NCI-H2171 (cell line): ENCODE measurements around the gene ZNF580.

ENCODE experiments used
- DNase-seq: peaks from one replicate; lab custom pipeline; 2025; lab: John Stamatoyannopoulos, UW

The ZNF580 gene

DNA sequence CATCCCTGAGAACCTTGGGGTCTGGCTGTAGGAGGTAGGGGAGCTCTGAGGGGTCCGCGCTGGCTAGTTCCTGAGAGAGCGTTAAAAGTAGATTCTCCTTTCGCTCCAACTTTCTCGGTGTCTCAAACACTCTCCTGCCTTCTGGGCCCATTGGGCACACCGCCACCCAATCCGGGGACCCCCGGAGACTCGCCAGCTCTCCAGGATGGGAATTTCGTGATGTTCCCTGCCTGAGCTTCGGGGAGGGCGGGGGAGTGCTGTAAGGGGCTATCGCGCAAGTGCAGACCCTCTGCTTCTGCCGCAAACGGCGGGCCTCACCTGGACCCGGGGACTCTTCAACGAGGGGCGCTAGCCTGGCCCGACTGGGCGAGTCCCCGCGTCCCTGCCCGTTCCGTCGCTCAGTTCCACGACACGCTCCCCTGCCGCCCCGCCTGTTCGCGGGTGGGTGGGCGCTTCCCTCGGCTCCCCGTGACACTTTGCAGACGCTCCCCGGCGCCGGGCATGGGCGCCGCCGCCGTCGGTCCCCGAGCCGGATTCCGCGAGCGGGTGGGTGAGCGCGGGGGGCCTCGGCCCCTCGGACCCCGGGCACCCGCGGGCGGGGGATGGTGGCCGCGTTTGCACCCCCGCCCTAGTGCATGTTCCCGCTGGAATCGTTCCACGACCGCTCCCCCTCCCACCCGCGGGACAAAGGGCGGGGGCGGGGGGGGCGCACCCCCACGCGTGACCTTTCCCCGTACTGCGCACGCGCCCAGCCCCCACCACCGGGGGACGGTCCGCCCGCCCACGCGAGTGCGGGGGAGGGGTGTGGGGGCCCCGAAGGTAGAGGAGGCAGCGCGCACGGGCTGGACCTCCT lies 7.2 kb downstream of the ZNF580 start, which contains the start of gene CCDC106:
TSS of gene CCDC106 (plus strand) at position 481 of the 853 bp plus-strand sequence. CDS start 835 bp downstream, outside the sequence.
- peak; percentile 73 for DNase-seq

- DNase-seq: no peak
Measured at GRCh38 chr19:55648585-55649267, 7.9 kb downstream of the ZNF580 start.

- DNase-seq: no peak
Measured at GRCh38 chr19:55649268-55650125, 8.7 kb downstream of the ZNF580 start.

- DNase-seq: no peak
Measured at GRCh38 chr19:55650126-55650557, 9.3 kb downstream of the ZNF580 start.

DNA sequence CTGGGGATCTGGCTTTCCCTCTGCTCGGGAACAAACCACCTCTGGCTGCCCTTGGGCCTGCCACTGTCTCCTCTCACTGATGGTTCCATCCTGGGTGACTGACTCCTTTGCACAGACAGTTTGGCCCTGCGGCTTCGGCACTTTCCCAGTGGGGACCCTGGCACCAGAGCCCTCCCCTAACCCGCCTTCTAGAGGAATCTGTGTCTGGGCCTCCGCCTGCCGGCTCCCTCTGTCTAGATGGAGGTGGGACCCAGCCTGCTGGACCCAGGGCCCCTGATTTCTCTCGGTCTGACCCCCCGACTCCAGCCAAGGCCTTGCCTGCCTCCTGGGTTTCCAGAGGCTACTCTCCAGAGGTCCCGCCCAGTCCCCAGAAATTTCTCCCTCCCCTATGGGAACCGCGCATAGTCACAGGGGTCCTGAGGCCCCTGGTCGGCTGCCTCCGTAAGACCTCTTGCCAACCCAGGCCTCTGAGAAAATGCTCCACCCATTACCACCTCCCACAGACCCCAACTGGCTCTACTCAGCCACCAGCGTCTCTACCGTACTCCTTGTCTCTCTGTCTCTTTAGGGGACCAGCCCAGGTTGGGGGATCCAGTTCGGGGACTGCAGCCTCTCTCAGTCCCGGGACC lies 9.9 kb downstream of the ZNF580 start:
- DNase-seq: no peak

DNA sequence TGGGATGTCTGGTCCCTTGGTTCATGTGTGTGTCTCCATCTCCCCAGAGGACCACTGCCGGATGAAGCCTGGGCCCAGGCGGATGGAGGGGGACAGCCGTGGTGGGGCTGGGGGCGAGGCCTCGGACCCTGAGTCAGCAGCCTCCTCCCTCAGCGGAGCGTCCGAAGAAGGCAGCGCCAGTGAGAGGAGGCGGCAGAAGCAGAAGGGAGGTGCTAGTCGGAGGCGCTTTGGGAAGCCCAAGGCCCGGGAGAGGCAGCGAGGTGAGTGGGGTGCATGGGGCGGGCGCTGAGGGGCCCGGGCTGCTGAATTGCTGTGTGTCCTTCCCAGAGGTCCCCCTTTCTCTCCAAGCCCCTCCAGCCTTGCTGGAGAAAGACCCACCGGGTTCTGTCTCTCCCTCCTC lies 10.4 kb downstream of the ZNF580 start:
- no peak for DNase-seq

DNA sequence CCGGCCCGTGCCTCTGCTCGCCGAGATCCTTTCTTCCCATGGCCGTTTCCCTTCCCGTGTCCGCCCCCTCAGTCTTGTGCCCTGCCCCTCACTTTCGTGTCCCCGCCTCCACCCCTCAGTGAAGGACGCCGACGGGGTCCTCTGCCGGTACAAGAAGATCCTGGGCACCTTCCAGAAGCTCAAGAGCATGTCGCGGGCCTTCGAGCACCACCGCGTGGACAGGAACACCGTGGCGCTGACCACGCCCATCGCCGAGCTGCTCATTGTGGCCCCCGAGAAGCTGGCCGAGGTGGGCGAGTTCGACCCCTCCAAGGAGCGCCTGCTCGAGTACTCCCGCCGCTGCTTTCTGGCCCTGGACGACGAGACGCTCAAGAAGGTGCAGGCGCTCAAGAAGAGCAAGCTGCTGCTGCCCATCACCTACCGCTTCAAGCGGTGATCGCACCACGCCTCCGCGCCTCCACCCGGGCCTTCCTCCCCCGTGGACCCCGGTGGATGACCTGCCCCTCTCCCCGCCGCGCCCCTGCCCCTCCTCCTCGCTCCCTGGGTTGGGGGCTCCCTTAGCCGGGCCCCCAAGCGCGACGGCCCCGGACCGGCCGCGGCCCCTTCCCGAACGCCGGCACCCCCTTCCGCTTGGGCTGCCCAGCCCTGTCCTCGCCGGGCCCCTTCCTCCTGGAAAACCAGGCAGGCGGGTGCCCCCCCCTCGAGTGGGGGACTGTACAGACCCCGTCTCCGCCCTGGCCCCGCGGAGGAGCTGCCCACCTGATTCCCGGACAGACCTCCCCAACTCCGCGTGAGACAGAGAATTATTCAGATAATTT lies 11.7 kb downstream of the ZNF580 start:
- DNase-seq: no peak

- DNase-seq: peak; percentile 96
Measured at GRCh38 chr19:55653651-55654322, 13.0 kb downstream of the ZNF580 start.

GRCh38 chr19:55654323-55654867 lies 13.6 kb downstream of the ZNF580 start:
- DNase-seq: peak; percentile 98

DNA sequence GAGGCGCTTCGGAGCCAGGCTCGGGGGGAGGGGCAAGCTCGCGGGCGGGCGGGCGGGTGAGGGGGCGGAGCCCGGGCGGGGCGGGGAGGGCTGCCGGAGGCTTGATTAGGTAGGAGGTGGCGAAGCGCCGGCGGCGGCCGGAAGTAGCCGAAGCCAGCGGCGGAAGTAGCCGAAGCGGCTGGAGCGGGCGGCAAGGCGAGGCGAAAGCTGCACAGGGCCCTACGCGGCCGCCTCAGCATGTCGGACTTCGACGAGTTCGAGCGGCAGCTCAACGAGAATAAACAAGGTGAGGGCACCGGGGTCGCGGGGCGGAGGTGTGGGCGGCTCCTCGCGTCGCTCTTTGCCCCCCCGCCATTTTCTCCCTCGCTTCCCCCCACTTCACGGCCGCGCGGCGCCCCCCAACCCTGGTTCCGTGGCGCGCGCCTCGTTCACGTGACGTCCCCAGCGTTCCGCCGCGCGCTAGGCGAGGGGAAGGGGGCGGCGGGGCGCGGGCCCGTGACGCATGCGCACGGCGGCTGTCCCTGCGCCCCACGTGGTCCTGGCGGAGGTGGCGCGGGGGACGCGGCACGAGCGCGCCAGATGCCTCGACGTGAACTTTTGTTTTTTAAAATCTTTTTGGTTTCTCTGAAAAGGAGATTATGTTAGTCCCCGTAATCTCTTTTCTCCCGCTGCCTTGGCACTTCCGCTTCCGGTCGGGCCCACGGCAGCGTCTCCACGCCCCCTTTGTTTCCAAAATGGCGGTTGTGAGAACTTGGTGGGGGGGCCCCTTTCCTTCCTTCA lies 14.3 kb downstream of the ZNF580 start, which contains the start of gene U2AF2:
TSS of gene U2AF2 (plus strand) at position 168 of the 780 bp plus-strand sequence. CDS start at position 238, 70 bp downstream.
- peak; percentile 91 for DNase-seq

DNA sequence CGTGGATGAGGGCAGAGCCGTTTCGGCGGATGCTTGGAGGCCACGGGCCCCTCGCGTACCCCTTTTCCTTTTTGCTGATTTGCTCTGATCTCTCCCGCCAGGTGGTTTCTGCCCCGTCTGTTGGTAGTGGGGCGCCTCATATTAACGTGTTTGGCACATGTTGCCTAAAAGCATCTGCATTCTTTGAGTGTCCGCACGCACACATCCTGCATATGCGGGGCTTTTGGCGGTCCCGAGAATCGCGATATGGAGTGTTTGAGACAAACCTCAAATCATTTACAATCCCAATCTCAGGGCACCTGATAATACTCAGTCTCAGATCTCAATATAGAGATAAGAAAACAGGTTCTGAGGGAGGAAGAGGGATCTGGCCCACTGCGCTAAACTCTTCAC lies 14.8 kb downstream of the ZNF580 start:
- DNase-seq: no peak

DNA sequence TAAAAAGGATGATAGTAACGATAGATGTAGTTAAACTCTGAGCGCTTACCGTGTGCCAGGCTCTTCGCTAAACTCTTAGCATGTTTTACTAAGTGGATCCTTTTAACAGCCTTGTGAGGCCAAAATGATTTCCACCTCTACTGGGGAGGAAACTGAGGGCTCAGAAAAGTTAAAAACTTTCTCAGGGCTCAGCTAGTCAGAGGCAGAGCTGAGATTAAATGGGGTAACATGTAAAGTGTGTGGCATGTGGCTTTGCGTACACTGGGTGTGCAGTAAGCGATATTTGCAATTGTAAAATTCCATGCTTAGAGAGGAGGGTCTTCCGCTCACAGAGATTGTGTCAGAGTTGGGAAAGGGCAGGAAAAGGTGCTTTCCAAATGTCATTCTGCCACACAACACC lies 15.8 kb downstream of the ZNF580 start:
- DNase-seq: no peak

DNA sequence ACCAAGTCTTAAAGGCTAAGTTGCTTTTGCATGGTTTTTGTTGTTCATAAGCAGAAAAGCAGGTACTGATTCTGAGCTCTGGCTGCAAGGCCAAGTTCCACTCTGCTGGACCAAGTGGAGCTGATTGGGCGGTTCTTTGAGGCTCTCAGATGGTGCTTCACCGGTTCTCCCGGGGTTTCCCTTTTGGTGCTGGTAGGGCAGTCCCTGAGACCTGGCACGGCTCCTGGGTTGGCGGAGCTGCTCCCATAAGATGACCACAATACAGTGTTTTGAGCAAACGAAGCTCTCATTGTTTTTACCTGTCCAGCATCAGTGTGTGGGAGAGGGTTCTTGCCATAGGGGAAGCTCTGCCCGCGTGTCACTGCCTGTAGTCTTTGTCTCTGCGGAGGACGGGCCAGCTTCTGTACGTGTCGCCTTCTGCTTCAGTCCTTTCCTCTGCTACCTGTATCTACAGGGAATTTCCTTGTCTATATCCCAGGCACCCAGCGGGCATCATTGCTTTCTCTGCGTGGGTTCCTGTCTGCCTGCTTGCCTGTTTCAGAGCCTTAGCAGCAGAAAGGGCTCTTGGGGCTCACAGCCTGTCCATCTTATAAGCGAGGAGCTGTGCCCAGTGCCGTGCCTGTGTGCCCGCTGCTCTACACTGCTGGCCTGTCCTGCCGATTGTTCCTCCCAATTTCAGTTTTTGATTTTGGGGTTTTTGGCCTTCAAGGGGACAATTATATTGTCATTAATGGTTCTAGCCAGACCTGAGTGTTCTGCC lies 16.4 kb downstream of the ZNF580 start:
- no peak for DNase-seq

- DNase-seq: no peak
Measured at GRCh38 chr19:55658846-55659459, 18.2 kb downstream of the ZNF580 start.

DNA sequence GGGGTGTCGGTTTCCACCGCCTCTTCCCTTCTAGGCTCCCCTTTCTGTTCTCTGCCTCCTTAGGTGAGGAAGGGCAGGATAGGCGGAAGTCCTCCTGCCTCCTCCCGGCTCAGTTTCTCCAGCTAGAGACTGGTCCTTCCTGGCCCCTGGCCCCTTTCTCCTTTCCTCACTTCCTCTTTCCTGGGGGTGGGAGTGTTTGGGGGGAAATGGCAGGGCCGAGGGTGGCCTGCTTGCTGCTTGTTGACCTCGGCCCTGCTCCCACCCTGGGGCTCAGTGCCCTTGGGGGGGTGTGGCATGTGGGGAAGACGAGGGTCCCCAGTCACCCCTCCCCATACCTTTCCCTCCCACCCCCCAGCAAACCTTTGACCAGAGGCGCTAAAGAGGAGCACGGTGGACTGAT lies 19.0 kb downstream of the ZNF580 start:
- no peak for DNase-seq

DNA sequence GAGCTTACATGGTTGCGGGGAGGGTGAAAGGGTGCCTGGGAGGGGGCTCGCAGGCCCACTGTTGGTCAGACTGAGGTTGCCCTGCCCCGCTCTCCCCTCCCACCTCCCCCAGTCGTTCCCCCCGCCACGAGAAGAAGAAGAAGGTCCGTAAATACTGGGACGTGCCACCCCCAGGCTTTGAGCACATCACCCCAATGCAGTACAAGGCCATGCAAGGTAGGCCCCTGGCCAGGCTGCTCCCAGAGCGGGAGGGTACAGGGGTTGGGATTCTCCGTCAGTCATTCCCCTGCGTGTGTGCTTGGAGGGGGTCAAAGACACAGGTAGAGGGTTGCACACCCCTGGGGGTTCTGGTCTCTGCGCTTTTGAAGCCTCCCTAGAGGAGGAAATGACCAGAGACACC lies 19.6 kb downstream of the ZNF580 start:
- DNase-seq: no peak

DNA sequence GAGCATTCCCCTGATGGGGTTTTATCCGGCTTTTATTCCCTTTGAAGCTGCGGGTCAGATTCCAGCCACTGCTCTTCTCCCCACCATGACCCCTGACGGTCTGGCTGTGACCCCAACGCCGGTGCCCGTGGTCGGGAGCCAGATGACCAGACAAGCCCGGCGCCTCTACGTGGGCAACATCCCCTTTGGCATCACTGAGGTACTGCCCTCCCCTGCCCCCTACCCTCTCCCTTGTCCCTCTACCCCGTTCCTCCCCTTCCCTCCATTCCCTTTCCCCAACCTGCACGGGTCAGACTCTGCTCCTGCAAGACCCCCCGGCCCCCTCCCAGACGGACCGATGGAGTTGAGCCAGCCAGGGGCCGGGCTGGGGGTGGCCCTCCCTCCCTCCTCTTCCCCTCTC lies 20.2 kb downstream of the ZNF580 start:
- no peak for DNase-seq

DNA sequence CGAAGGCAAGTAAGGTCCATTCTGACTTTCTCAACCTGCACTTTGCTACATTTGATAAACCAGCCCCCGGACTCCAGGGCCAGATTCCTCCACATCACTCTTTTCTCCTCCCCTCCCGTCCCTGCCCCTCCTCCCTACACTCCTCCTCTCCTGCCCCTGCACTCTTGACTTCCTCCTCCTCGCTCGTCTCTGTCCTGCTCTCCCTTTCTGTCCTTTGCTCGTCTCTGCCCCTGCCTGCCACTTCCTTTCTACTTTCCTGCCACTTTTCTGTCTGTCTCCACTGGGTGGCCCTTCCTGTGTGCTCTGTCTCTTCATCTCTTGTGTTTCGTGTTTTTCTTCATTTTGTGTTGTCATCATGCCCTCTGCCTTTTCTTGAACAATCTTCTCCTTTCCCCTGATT lies 21.0 kb downstream of the ZNF580 start:
- no peak for DNase-seq
